Activated T-cell treated with anti-CD3 and anti-CD28 coated beads for 24 hours (primary cell): ENCODE measurements around the gene CSH2.
"Not testable (repeated sequence)": the region's sequence is repeated elsewhere in the genome, so short reads cannot be mapped to it uniquely, and the experiment has no call there.

Source experiments
- DNase-seq: peaks from one replicate; pipeline ENCODE4 v3.0.0-alpha.2; 2020; ENCODE audit warnings: low read depth

Gene CSH2

GRCh38 chr17:63873577-63873976 lies at the start of gene CSH2:
TSS of gene CSH2 (minus strand) at chr17:63873677. CDS start at chr17:63873614, 63 bp downstream.
- DNase-seq, result not testable (repeated sequence)

- not testable (repeated sequence) for DNase-seq
These were observed 48.9 kb upstream of the CSH2 start for GRCh38 chr17:63922402-63922801.

GRCh38 chr17:63920779-63921178 lies 47.3 kb upstream of the CSH2 start:
- not testable (repeated sequence) for DNase-seq

GRCh38 chr17:63920050-63920449 lies 46.6 kb upstream of the CSH2 start:
- not testable (repeated sequence) for DNase-seq

DNA sequence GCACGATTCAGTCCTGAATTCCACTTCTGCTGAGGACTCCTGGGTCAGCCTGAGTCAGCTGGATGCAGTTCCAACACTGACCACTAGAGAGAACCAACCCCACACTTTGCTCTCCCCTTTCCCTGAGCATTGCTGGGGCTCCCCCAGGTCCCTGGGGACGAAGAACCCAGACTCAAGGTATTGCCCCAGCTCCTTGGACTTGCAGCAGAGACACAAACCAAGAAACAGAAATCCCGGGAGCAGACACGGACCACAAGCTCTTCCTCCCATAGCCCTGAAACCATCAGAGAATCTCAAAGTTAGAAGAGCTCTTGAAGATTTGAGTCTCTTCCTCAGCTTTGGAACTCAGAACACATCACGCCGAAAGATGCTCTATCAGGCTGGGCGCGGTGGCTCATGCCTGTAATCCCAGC lies 45.8 kb upstream of the CSH2 start:
- DNase-seq, result peak; percentile 72

DNA sequence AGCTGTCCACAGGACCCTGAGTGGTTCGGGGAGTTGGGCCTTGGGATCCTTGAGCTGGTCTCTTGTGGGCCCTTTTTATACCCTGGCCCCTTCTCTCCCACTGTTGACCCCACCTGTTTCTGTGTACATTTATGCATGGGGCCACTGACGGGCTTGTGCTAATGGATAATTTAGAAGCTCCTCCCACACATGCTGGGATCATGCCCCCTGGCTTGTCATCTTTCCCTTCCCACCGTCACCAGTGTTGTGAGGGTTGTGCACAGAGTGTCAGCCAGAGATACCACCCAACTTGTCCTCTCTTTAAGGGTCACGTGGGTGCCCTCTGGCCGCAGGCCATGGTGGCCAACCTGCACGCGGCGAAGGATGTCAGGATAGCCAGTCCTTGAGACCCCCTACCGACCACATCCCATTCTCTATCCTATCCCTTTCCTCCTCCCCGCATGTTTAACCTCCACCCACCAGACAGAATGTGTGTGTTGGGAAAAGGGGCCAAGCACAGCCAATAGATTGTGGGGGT lies 45.4 kb upstream of the CSH2 start, which contains the start of gene GH1:
GH1 (minus strand) TSS at position 51 of the 517 bp plus-strand sequence. CDS start 63 bp downstream, outside the sequence.
- not testable (repeated sequence) for DNase-seq

GRCh38 chr17:63918305-63918704 lies 44.8 kb upstream of the CSH2 start:
- DNase-seq, result no peak

DNA sequence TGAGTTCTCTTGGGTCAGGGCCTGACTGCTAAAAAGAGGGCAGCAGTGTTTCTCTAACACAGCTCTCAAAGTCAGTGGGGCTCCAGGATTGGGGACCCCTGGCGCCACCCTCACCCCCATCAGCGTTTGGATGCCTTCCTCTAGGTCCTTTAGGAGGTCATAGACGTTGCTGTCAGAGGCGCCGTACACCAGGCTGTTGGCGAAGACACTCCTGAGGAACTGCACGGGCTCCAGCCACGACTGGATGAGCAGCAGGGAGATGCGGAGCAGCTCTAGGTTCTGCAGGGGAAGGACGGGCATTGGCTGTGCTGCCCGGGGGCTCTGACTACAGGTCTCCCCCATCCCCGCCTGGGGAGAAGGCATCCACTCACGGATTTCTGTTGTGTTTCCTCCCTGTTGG lies 44.2 kb upstream of the CSH2 start:
- no peak for DNase-seq

GRCh38 chr17:63917206-63917605 lies 43.7 kb upstream of the CSH2 start:
- not testable (repeated sequence) for DNase-seq

- no peak for DNase-seq
These were observed 43.2 kb upstream of the CSH2 start for GRCh38 chr17:63916566-63917185.

DNA sequence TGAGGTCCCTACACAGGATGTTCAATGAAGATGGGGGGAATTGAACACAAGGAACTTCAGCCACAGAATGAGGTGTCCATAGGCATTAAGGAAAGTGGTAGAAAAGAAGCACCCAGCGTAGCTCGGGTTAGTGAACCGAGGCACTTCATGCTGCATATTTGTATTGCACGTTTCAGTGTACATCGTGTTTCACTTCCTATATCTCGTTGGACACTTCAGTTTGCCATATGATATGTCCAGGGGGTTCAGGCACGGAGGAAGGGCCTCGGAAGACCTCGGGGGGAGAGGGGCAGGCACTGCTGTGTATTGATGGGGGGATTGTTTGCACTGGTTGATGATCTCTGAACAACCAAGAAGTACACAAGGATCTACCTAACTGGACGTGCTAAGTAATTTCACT lies 42.3 kb upstream of the CSH2 start:
- not testable (repeated sequence) for DNase-seq

DNA sequence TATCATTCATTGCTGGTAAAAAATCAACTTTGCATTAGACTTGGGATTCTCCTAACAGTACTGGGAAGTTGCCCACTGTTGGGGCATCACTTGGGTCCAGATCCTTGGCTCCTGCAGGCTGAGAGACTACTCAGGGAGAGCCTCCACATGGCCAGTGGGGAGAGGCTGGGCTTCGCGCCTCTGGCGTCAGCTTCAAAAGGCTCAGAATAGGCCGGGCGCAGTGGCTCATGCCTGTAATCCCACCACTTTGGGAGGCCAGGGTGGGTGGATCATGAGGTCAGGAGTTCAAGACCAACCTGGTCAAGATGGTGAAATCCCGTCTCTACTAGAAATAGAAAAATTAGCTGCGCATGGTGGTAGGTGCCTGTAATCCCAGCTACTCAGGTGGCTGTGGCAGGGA lies 41.0 kb upstream of the CSH2 start:
- no peak for DNase-seq

DNA sequence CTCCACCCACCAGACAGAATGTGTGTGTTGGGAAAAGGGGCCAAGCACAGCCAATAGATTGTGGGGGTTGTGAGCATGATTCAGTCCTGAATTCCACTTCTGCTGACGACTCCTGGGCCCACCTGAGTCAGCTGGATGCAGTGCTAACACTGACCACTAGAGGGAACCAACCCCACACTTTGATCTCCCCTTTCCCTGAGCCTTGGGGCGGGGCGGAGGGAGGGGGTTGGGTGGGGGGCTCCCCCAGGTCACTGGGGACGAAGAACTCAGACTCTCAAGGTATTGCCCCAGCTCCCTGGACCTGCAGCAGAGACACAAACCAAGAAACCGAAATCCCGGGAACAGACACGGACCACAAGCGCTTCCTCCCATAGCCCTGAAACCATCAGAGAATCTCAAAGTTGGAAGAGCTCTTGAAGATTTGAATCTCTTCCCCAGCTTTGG lies 38.2 kb upstream of the CSH2 start:
- peak; percentile 54 for DNase-seq

GRCh38 chr17:63911041-63911635 lies 37.7 kb upstream of the CSH2 start, which contains the start of gene CSHL1:
TSS of gene CSHL1 (minus strand) at chr17:63911258. CDS start at chr17:63911196, 62 bp downstream.
- no peak for DNase-seq

DNA sequence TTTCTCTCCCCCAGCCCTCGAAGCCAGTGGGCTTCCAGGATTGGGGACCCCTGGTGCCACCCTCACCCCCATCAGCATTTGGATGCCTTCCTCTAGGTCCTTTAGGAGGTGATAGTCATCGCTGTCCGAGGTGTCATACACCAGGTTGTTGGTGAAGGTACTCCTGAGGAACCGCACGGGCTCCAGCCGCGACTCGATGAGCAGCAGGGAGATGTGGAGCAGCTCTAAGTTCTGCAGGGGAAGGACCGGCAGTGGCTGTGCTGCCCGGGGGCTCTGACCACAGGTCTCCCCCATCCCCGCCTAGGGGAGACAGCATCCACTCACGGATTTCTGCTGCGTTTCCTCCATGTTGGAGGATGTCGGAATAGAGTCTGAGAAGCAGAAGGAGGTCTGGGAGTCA lies 36.6 kb upstream of the CSH2 start:
- DNase-seq, result no peak

GRCh38 chr17:63909586-63909985 lies 36.1 kb upstream of the CSH2 start:
- DNase-seq, result not testable (repeated sequence)

DNA sequence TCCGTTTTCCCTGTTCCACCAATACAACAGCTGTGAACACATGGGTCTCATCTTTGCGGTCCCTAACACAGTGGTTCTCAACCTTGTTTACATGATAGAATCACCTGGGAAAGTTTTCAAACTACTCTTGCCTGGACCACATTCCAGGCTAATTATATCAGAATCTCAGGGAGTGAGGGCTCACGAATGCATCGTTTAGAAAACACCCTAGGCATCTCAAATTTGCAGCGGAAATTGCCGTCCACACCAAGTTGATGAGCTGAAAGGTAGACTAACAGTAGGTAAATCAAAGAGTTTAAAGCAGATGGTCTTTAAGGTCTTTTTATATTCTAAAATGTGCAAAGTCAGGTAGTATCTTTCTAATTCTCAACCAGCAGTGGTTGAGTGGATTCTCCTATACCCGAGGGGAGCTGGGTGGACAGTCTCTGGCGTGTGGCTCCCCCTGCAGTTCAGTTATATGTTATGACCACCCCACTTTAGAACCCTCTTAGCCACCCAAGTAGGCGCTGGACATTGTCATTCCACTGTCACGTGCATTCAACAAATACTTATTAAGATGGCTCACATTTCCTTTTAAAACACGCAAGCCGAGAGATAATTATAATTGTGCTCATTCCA lies 33.8 kb upstream of the CSH2 start:
- not testable (repeated sequence) for DNase-seq

DNA sequence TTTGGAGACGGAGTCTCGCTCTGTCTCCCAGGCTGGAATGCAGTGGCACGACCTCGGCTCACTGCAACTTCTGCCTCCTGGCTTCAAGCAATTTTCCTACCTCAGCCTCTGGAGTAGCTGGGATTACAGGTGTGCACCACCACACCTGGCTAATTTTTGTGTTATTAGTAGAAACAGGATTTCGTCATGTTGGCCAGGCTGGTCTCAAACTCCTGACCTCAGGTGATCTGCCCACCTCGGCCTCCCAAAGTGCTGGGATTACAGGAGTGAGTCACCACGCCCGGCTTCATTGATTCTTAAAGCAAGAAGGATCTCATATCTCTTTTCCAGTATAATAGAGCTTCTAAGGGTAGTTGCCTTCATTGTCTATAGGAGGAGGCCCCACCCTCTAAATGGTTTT lies 31.3 kb upstream of the CSH2 start:
- not testable (repeated sequence) for DNase-seq

- not testable (repeated sequence) for DNase-seq
These were observed 30.3 kb upstream of the CSH2 start for GRCh38 chr17:63903787-63904201.

- DNase-seq, result not testable (repeated sequence)
These were observed 28.5 kb upstream of the CSH2 start for GRCh38 chr17:63901971-63902370.

DNA sequence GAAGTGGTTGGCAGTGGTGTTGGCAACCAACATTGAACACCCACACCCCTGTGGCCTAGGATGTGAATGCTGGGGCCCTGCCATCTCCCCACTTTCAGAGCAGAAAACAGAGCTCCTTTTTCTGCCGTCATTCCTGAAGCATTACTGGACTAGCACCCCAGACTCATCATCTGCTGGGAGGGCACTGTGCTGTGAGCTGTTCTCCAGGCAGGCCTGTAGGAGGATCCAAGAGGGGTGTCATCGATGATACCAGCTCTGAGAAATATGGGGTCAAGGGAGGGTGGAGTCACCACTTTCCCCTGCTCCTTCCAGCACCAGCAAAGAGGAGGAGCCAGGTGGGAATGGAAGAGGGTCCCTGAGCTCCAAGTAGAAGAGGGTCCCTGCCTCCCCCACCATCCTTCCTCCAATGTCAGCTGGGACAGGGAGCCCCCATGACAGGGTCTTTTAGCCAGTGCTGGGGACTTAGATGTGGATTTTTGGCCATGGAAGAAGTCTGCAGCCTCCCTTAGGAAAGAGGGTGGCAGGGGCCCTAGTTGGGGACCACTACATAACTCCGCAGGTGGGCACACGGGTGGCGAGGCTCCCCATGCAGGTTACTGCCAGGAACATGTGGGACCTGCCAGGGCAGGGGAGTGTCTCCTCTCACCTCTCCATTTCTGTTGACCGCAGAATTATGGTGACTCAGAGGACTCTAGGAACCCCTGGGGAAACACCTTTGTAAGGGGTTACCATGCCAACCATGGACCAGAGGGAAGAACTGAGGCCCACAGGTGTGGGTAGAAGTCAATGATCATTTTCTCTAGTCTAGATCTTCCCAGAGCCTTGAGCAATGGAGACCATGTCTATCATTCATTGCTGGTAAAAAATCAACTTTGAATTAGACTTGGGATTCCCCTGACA lies 25.7 kb upstream of the CSH2 start:
- not testable (repeated sequence) for DNase-seq
